Measurements from ENCODE around the gene AGO1. TPM values are rescaled to one million over a fixed set of nuclear protein-coding genes. Genes with fewer than 3 reads are reported as not detected.

The AGO1 gene
- total and polyA plus RNA-seq, 2 donors (not counting 1 experiment from before 2014, with no cell fraction given): 10.1 to 41.3 TPM

GRCh38 chr1:35852241-35852640, 30.8 kb upstream of the AGO1 start:
- WGBS (ENCODE audit: insufficient coverage): no CpG with 5 or more reads among the region's 2 CpGs
- no peaks in the 10 kb centered on the region for H3K9me3 ChIP-seq (ENCODE audit: control extremely low read depth in 1 of 3, control insufficient read depth in 2 of 3, insufficient read depth in 1 of 3, low read length in 2 of 3)
- H3K9ac ChIP-seq (ENCODE audit: low read length): no peak overlapping the region
- no peak overlapping the region for H3K4me3 ChIP-seq (ENCODE audit: control extremely low read depth in 1 of 5, extremely low read depth in 1 of 5, insufficient read depth in 1 of 5, low read depth in 2 of 5, low read length in 4 of 5)
- no peak for ATAC-seq (ENCODE audit: low read depth)
- no peak overlapping the region for H3K4me3 Mint-ChIP-seq
- no peaks in the 10 kb centered on the region for H3K27me3 Mint-ChIP-seq
- intact Hi-C loops (cut with micrococcal nuclease): no loop called here
- peaks cover 5% of the 10 kb centered on the region for H3K4me1 Mint-ChIP-seq
- H3K4me1 ChIP-seq (ENCODE audit: control insufficient read depth in 2 of 2, insufficient read depth in 2 of 2, low read length in 2 of 2): peaks cover 0 to 3% of the 10 kb centered on the region in 2 donors
- no peaks in the 10 kb centered on the region for H3K27me3 ChIP-seq (replicated peaks in 1 of 4; ENCODE audit: control extremely low read depth in 1 of 4, control insufficient read depth in 3 of 4, insufficient read depth in 4 of 4, low read length in 3 of 4)
- no peaks in the 10 kb centered on the region for H3K79me2 ChIP-seq (ENCODE audit: control insufficient read depth, insufficient read depth, low read length)
- no peak overlapping the region for H3K4me2 ChIP-seq (replicated peaks; ENCODE audit: low read depth, low read length, poor library complexity, severe bottlenecking)
- CTCF ChIA-PET: no interaction called here
- H4K20me1 ChIP-seq (ENCODE audit: control insufficient read depth, insufficient read depth, low read length, poor library complexity, severe bottlenecking): no peaks in the 10 kb centered on the region
- H3K27ac Mint-ChIP-seq: no peak overlapping the region
- TF ChIP-seq EZH2 (IDR thresholded peaks at IDR 0.05; ENCODE audit: borderline replicate concordance, insufficient read depth, low read depth, low read length, poor library complexity, severe bottlenecking) (no peak), CTCF (IDR thresholded peaks at IDR 0.05) (no peak)
- no peak overlapping the region for H3K27ac ChIP-seq (ENCODE audit: low read length in 2 of 2)
- DNase-seq: no peak
- H2AFZ ChIP-seq (ENCODE audit: insufficient read depth, low read depth, low read length, poor library complexity, severe bottlenecking): no peak overlapping the region
- no peaks in the 10 kb centered on the region for H3K9me3 Mint-ChIP-seq (ENCODE audit: insufficient read depth)
- H3K36me3 ChIP-seq (replicated peaks in 1 of 2; ENCODE audit: control extremely low read depth in 1 of 2, control insufficient read depth in 1 of 2, extremely low read depth in 1 of 2, insufficient read depth in 2 of 2, low read length in 1 of 2): peaks cover 5 to 29% of the 10 kb centered on the region in 2 experiments
- POLR2A ChIA-PET: no interaction called here

GRCh38 chr1:35854989-35855700, 27.9 kb upstream of the AGO1 start:
- DNase-seq (no peak), ATAC-seq (ENCODE audit: low read depth) (no peak)
- no peaks in the 10 kb centered on the region for H3K27me3 ChIP-seq (replicated peaks in 1 of 4; ENCODE audit: control extremely low read depth in 1 of 4, control insufficient read depth in 3 of 4, insufficient read depth in 4 of 4, low read length in 3 of 4)
- no peaks in the 10 kb centered on the region for H3K4me1 ChIP-seq (ENCODE audit: control insufficient read depth in 2 of 2, insufficient read depth in 2 of 2, low read length in 2 of 2)
- CTCF ChIA-PET: no interaction called here
- Mint-ChIP-seq H3K4me1 (no peaks in the 10 kb centered on the region), H3K27me3 (no peaks in the 10 kb centered on the region), H3K27ac (no peak overlapping the region), H3K4me3 (no peak overlapping the region), H3K9me3 (ENCODE audit: insufficient read depth) (no peaks in the 10 kb centered on the region)
- TF ChIP-seq EZH2 (IDR thresholded peaks at IDR 0.05; ENCODE audit: borderline replicate concordance, insufficient read depth, low read depth, low read length, poor library complexity, severe bottlenecking) (no peak), CTCF (IDR thresholded peaks at IDR 0.05) (no peak)
- WGBS (ENCODE audit: insufficient coverage): 76% methylated on average over 5 of the region's 9 CpGs
- no peak overlapping the region for H3K27ac ChIP-seq (ENCODE audit: low read length in 2 of 2)
- no peak overlapping the region for H3K4me2 ChIP-seq (replicated peaks; ENCODE audit: low read depth, low read length, poor library complexity, severe bottlenecking)
- no peak overlapping the region for H2AFZ ChIP-seq (ENCODE audit: insufficient read depth, low read depth, low read length, poor library complexity, severe bottlenecking)
- H3K4me3 ChIP-seq (ENCODE audit: control extremely low read depth in 1 of 5, extremely low read depth in 1 of 5, insufficient read depth in 1 of 5, low read depth in 2 of 5, low read length in 4 of 5): no peak overlapping the region
- no peak overlapping the region for H3K9ac ChIP-seq (ENCODE audit: low read length)
- no peaks in the 10 kb centered on the region for H3K9me3 ChIP-seq (ENCODE audit: control extremely low read depth in 1 of 3, control insufficient read depth in 2 of 3, insufficient read depth in 1 of 3, low read length in 2 of 3)
- intact Hi-C loops (cut with micrococcal nuclease): no loop called here
- H4K20me1 ChIP-seq (ENCODE audit: control insufficient read depth, insufficient read depth, low read length, poor library complexity, severe bottlenecking): no peaks in the 10 kb centered on the region
- peaks cover 0 to 23% of the 10 kb centered on the region in 2 experiments for H3K36me3 ChIP-seq (replicated peaks in 1 of 2; ENCODE audit: control extremely low read depth in 1 of 2, control insufficient read depth in 1 of 2, extremely low read depth in 1 of 2, insufficient read depth in 2 of 2, low read length in 1 of 2)
- POLR2A ChIA-PET: no interaction called here
- H3K79me2 ChIP-seq (ENCODE audit: control insufficient read depth, insufficient read depth, low read length): no peaks in the 10 kb centered on the region
